Skin of body (tissue), 2 donors: ENCODE measurements around the gene SP5. TPM values are rescaled to one million over a fixed set of nuclear protein-coding genes. Genes with fewer than 3 reads are reported as not detected.
"Not testable (repeated sequence)": the region's sequence is repeated elsewhere in the genome, so short reads cannot be mapped to it uniquely, and the experiment has no call there.

Source experiments
- DNase-seq: peaks from one replicate; lab custom pipeline; 2025; lab: John Stamatoyannopoulos, UW
- total RNA-seq: library from RNA; depleted of rRNA; stranded (reverse); fragments of >200 nt; gene quantifications from one replicate; pipeline ENCODE4 v1.2.3, GENCODE V29; 2014

The SP5 gene
- total RNA-seq, 1 donor from 2014 or later, result 1.8 TPM

DNA sequence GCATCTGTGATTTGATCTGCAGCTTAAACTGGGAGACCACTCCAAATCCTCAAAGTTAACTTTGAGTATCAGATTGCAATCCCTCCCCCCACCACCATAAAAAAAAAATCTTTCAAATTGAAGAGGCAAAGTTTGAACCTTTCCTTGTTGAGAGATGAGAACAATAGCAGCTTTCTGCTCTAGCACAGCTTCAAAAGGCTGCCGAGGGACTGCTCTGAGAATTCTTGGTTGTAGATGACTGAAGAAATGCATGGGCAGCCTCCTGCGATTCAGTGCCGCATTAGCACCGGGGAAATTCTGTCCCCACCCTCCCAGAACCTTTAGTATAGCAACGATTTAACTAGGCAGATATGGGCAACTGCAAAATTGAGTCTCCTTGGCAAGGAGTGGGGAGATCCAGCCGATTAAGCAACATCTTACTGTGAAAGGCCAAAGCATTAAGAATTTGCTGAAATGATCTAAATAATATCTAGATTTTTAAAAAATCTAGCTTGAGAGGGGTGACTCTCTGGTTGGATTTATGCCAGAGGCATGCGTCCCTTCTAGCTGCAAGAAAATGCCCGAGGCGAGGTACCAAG, 3.9 kb upstream of the SP5 start:
- DNase-seq, result no peak

DNA sequence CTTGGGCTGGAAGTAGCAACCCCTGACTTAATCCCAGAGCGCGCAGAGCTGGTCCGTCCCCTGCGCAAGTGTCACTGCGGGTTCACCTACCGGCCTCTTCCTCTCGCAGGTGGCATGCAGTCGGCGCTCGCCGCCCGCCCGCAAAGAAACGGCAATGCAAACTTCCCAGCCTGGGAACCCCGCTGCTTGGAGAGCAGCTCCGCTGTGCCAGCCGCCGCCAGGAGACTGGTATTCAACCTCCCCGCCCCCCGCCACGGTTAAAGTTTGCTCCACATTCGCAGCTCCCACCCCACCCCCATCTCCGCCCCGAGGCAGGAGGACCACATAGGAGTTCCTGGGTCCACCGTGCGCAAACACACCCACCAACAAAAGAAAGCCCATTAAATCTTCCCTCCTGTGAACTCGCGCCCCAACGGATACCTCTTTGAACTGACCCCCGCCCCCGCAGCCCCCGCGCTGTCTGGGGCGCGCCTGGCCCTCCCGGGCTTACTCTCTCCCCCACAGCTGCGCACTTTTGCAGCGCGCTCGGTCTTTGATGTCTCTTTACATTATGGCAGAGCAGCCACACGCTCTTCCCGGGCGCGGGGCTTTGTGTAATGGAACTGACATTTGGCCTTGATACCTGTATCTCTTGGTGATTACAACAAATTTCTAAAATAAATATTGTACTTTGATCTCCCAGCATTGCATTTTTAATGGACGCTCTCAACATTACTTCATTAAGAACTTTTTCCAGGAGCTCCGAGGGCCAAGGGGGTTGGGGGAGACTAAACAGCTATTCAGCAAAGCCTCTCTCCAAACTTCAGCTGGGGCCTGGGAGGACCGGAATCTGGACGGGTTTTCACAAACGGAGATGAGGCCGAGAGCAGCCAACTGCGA, 3.1 kb upstream of the SP5 start:
- DNase-seq, result no peak

DNA sequence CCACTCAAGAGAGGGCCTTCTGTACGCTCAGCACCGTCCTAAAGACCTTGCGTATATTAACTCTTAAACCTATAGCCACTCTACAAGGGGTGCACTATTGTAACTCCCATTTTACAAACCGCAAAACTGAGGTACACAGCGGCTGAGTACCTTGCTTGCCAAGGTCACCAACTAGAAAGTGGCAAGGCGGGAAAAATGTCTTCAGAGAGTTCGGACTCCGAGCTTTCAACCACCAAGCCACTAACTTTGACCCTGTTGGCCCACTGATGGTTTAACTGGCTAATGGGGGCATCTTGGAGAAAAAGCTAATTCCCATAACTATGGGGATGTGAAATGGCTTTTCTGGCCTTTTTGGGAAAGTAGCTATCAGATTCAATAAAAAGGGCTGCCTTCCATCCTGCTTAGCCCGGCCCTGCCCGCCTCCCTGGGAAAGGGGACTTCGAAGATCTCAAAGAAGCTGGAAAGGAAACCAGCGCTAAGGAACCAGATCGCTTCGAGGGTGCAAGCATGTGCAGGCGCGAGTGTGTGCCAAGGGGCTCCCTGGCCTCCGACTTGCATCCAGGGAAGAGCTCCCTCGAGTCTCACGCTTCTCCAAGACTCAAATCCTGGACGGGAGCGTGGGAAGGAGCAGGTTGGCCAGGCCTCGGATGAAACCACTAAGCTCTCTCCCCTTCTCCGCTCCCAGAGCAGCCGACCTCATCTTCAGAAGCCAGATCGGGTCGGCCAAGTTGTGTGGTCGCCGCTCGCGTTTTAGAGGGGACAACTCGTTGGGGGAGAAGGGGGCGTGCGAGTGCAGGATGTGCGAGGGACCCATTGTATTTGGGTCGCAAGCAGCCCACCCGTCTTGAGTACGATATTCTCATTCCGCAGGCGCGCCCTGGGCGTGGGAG, 2.2 kb upstream of the SP5 start:
- DNase-seq, result no peak

DNA sequence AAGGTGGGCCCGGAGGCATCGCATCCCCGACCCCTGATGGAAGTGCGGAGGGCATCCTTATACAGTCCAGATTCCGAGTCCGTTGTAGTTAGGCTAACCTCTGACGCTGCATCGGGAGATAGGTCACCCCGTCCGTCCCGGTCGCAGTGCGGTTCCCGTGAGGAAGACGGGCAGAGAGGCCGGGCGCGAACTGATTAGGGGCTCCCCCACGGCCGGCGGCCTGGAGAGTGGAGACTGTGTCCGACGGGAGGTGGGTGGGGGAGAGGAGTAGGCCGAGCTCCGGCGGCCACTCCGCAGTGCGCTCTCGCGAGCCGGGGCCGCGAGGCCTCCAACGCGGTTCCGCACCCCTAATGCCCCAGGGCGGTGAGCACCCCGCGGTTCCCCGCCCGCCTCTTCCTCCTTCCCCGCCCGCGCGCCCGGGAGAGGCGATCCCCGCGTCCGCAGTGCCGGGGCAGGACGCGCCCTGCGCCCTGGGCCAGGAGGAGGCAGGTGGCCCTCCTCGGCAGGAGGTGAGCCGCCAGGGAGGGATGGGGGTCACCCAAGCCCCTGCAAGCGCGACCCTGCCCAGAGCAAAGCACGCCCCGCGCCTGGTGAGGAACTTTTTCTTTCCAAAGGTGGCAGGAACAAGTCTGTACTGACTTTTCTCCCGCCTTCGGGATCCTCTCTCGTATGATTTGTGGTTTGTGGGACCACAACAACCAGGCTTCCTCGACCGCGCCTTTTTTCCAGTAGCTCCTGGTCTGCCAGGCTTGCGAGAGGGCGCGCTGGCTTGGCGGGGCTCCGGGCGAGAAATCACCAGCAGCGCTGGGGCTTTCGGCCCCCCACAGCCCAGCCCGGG, 1.4 kb upstream of the SP5 start:
- no peak for DNase-seq

DNA sequence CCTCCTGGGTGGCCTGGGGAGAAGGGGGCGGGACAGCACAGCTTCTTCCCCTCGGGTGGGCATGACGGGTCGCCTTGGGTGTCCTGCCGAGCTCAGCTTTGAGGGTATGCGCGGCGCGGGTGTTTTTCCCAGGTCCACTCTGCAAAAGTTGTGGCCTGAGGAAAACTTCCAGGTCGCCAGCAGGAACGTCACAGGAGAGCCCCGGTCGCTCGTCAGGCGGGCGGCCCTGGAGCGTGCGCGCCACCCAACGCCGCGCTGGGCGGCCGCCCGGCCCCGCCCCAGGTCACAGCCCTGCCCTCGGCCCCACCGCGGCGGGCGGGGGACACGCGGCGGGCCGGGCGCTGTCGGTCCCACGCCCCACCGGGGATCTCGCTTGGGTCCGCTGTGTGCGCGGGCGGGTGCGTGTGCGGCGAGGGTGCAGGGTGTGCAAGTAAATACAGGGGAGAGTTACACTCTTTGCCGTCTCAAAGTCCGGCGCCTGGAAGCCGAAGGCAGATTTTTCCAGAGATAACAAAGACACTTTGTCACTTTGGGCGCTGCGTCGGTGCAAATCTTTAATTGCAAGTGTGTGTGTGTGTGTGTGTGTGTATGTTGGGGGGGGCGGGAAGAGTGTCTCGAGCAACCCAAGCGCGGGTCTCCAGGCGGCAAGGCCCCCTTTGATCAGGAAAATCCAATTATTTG, 616 bp upstream of the SP5 start:
- no peak for DNase-seq

DNA sequence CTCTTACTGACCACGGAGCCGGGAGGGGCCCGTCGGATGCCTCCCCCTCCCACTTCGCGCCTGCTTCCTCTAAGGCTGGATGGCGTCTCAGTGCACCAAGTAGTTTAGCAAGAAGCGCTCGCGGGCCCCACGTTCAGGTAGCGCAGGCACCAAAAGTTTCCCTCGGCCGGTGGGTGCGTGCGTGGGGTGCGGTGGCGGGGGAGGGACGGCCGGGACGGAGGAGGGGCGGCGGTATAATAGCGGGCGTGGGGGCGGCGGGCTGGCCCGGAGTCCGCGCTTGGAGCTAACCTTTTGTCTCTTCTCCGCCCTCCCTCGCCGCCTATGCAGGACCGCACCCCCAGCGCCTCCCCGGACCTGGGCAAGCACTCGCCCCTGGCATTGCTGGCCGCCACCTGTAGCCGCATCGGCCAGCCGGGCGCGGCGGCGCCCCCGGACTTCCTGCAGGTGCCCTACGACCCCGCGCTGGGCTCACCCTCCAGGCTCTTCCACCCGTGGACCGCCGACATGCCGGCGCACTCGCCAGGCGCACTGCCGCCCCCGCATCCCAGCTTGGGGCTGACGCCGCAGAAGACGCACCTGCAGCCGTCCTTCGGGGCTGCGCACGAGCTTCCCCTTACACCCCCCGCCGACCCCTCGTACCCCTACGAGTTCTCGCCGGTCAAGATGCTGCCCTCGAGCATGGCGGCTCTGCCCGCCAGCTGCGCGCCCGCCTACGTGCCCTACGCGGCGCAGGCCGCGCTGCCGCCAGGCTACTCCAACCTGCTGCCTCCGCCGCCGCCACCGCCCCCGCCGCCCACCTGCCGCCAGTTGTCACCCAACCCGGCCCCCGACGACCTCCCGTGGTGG, 1.0 kb downstream of the SP5 start:
- no peak for DNase-seq

DNA sequence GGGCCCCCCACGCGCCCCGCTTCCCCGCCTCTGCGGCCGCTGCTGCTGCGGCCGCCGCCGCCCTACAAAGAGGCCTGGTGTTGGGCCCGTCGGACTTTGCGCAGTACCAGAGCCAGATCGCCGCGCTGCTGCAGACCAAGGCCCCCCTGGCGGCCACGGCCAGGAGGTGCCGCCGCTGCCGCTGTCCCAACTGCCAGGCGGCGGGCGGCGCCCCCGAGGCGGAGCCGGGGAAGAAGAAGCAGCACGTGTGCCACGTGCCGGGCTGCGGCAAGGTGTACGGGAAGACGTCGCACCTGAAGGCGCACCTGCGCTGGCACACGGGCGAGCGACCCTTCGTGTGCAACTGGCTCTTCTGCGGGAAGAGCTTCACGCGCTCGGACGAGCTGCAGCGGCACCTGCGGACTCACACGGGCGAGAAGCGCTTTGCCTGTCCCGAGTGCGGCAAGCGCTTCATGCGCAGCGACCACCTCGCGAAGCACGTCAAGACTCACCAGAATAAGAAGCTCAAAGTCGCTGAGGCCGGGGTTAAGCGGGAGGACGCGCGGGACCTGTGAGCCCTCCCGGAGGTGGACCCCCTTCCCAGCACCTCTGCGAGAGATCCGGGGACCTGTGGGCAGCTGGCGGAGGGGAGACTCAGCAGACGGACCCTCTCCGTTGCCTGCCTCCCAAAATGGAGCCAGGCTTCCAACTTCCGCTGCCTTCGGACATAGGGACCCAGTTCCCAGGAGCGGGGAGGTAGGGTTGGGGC, 1.9 kb downstream of the SP5 start:
- DNase-seq, result no peak

DNA sequence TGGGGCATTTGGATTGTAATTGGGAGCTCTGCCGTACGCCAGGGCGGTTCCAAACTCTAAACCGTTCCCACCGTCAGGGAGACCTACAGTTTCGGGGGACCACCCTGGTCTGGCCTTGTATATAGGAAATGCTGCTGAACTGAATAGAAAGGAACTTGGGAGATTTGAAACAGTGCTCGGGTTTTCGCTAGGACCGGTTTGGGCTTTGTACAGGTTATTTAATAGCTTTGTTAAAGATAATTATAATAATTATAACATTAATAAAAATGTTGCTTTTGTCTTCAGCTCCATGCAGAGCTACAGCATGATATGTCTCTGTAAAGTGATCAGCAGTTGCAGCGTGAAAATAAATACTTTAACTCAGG, 2.4 kb downstream of the SP5 start:
- DNase-seq, result no peak

DNA sequence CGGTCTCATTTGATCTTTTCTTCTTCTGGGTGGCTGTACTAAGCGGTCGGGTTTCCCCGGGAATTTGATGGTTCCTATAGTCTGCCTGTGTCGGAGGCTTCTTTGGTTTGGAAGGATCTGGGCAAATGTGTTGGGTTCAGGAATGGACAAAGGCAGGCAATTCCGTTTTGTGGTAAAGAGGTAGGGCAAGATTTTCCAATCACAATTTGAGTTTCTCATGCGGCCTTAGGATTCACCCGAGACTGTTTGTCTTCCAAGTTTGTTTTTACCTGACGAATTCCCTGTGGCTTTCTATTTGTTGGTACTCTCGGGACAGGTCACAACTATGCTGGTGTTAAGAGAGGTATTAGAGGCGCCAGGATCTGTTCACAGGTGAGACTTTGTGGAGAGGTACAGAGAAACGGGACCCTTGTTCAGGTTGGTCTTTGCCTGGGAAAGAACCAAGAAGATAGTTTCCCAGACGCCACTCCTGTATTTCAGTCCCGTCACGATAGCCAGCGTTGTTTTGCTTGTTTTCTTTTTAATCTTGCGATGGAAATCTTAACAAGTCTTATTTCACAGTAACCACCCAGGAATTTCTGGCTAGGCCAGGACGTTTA, 3.0 kb downstream of the SP5 start:
- no peak for DNase-seq

DNA sequence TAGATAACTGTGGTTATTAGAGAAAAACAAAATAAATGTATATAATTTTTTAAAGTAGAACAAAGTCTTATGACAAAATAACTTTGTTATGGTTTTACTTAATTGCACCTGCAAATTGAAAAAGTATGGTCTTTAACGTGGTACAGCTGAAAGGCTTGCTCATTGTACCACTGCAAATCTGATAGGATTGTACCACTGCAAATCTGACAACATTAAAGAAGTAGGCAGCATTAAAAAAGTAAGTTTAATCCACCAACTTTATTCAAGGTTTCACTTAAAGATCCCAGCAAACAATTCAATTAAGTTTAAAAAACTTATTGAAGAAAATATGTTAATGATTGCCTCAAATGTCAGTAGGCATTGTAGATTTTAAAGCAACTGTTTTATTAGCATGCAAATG, 4.7 kb downstream of the SP5 start:
- DNase-seq, result no peak

DNA sequence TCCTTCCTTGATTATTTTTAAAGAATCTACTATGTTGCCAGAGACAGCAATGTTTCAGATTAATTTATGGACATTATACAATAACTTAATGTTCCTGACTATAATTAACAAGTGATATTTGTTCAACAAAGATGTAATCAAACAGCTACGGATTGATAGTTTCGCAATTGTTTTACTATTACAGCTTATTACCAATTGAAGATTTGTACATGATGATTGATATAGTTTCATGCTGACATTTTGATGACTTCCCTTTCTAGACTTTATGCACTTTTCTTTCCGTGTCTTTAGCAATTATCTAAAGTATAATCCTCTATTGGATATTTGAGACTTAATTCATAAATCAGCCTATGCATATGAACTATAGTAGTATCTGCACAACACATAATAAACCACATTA, 6.5 kb downstream of the SP5 start:
- DNase-seq, result no peak

DNA sequence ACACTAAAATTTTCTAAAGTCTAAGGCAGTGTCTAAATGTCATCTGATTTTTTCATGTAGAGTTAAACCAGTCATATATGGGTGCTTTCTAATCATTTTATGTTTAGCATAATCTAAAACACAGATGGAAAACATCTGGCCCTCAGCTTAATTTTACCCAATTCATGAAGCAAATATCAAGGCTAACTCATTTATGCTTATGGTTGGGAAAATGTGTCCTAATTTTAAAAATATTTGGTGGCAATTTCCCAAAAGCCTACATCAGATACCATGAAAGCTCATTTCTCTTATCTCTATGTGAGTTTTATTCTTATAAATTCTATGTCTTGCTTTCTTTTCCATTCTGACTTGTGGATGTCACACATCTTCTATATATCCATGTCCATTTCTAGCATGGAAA, 7.2 kb downstream of the SP5 start:
- peak; percentile 42 for DNase-seq

DNA sequence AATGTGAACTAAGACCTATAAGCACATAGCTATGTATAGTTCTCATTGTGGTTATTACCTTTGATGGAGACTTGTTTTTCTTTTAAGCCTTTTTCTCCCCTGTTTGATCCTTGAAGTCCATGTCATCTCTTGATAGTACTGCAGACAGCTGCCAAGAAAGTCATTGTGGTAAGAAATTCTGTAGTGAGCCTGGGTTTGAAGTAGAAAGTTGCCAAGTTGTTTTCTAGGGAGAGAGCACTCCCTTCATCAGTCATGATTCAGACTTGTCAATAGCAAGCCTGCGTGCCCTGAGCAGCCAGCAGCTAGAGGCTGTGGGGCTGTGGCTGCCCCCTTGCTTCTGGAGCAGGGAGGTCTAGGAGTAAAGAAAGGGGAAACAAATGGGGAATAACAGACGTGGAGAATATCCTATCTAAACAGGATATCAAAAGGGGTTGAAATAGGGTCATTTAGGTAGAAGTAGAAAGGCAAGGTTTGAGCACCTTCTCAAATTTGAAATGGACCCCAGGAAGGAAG, 8.4 kb downstream of the SP5 start:
- DNase-seq, result no peak

DNA sequence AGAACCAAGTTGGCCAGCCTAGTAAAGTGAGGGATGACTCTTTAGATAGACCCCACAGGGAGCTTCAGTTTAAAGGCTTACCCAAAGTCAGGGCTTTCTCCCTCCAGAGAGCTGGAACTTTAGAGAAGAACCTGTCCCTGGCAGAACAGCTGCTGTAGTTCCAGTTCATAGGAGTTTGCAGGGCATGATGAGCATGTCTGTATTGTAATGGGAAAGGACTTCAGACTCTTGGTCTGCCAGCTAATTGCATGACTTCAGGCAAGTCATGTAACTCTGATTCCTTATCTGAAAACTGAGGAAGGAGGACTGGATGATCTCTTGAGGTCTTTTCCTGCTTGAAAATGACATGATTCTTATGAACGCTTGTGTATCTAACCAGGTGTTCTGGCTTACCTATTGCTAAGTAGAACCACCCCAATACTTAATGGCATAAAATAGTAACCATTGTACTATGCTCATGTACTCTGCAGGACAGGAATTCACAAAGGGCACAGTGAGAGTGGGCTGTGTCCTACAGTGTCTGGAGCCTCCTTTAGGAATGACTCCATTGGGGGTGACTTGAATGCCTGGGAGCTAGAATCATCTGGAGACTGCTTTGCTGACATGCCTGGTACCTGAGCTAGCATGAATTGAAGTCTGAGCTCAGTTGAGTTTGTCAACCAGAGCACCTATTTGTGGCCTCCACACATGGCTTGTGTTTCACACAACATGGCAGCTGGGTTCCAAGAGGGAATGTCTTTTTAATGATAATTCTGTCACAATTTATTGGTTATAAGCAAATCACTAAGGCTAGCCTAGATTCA, 18.9 kb downstream of the SP5 start:
- DNase-seq, result no peak

DNA sequence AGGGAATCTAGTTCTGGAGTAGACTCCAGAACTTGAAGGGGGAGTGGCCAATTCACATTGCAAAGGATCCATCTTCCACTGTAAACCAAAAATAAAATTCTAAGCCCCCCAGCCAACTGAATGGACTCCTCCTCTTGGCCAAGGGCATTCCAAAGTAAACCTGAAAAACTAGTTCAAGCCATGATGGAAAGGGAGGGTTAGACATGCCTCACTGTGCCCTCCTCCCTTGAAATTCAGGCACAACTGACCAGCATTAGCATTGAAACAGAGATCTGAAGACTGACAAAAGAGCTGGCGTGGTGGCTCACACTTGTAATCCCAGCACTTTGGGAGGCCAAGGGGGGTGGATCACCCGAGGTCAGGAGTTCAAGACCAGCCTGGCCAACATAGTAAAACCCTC, 19.5 kb downstream of the SP5 start:
- DNase-seq, result not testable (repeated sequence)

DNA sequence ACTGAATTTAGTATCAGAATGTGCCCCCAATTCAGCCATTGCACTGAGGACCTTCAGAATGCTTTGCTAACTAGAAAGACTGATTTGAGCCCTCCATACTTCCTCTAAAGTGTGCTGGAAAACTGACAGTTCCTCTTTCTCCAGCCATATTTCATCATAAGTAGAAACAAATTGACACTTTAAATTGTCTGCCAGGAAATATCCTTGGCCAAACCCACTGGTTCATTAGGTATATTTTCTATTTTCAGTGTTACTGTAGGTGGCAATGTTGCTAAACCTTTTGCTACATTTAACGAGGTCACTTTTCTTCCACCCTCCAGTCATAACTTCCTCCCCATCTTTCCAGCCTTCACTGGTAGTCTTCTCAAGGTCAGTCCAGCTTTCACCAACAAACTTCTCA, 21.5 kb downstream of the SP5 start:
- DNase-seq, result no peak

DNA sequence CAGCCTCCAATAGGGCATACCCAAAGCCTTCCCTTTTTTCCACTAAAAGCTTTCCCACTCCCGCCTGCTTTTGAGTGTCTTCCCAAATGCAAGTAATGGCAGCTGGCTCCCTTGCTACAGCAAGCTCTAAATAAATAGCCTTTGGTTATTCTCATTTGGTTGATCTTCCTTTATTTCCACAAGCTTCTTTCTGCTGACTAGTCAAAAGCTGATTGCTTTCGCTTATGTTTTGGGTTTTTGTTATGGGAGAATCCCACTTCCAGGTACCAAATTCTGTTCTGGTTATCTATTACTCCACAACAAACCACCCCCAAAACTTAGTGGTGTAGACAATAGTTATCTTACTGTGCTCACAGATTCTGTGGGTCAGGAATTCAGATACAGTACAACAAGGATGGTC, 22.3 kb downstream of the SP5 start:
- no peak for DNase-seq

DNA sequence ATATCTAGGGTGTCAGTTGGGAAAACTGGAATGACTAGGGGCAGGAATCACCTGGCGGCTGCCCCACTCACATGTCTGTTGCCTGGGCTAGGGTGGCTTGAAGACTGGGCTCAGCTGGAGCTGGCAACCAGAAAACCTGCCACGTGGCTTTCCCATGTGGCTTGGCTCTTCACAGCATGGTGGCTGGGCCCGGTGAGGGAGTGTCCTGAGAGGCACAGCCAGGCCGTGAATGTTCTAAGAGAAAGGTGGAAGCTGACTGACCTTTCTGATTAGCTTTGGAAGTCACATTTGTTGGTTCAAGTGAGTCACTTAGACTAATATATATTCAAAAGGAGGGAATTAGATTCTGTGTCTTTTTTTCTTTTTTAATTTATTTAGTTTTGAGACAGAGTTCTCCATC, 22.7 kb downstream of the SP5 start:
- no peak for DNase-seq
